Measurements from ENCODE around the gene EFHC1.

DNA sequence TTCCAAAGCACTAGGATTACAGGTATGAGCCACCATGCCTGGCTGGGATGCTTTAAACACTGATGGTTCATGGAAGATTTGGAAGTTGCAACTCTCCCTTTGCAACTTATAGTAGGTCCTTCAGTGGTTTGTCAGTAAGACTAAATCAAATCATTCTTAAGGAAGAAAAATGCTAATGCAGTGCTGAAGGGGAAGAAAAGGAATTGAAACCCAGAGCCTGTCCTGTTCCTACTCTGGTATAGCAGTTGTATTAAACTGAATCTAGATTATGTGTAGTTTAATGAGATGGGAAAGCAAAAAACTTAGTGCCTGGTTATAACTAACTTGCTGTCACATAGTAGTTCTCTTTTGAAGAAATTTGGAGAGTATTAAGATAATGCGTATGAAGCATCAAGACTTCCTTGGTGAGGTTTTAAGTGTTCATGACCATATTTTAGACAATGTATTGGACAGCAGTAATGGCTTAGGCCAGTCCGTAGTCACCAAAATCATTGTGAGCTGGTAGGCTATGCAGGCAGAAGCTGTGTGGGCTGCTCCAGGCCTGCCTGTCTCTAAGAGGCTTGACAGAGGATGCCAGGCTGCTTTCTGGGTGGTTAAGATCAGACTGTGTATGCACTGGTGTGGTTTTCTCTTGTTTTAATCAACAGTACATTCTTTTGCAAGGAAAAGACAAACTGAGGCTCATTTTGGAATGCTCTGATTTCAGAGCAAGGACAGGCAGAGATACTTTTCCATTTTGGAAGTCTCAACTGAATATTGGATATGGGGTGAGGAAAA lies 44.2 kb upstream of the EFHC1 start:
- no peak for TF ChIP-seq ZFX (IDR thresholded peaks at IDR 0.05)
- TF ChIP-seq CTCF (IDR thresholded peaks at IDR 0.05 in 2 of 3, conservative IDR thresholded peaks at IDR 0.05 in 1 of 3; ENCODE audit: borderline replicate concordance in 1 of 3, insufficient read depth in 1 of 3, low read depth in 2 of 3, low read length in 2 of 3): no peak
- TF ChIP-seq POLR2A (IDR thresholded peaks at IDR 0.05; ENCODE audit: borderline replicate concordance, extremely low read depth, insufficient read depth, insufficient read length): no peak
- TF ChIP-seq ELF1 (IDR thresholded peaks at IDR 0.05; ENCODE audit: borderline replicate concordance, low read depth): no peak
- TF ChIP-seq POLR2AphosphoS5 (IDR thresholded peaks at IDR 0.05; ENCODE audit: low read depth, low read length): no peak
- TF ChIP-seq SP1 (IDR thresholded peaks at IDR 0.05; ENCODE audit: low read depth): no peak
- no peak for TF ChIP-seq YY1 (IDR thresholded peaks at IDR 0.05; ENCODE audit: extremely low read depth, insufficient replicate concordance, low read depth, low read length)
- TF ChIP-seq CEBPB (IDR thresholded peaks at IDR 0.05; ENCODE audit: low read depth): no peak
- no peak for TF ChIP-seq RAD21 (IDR thresholded peaks at IDR 0.05; ENCODE audit: low read depth)
- TF ChIP-seq CBX3 (IDR thresholded peaks at IDR 0.05; ENCODE audit: low read depth): no peak
- TF ChIP-seq, protein P1, sequence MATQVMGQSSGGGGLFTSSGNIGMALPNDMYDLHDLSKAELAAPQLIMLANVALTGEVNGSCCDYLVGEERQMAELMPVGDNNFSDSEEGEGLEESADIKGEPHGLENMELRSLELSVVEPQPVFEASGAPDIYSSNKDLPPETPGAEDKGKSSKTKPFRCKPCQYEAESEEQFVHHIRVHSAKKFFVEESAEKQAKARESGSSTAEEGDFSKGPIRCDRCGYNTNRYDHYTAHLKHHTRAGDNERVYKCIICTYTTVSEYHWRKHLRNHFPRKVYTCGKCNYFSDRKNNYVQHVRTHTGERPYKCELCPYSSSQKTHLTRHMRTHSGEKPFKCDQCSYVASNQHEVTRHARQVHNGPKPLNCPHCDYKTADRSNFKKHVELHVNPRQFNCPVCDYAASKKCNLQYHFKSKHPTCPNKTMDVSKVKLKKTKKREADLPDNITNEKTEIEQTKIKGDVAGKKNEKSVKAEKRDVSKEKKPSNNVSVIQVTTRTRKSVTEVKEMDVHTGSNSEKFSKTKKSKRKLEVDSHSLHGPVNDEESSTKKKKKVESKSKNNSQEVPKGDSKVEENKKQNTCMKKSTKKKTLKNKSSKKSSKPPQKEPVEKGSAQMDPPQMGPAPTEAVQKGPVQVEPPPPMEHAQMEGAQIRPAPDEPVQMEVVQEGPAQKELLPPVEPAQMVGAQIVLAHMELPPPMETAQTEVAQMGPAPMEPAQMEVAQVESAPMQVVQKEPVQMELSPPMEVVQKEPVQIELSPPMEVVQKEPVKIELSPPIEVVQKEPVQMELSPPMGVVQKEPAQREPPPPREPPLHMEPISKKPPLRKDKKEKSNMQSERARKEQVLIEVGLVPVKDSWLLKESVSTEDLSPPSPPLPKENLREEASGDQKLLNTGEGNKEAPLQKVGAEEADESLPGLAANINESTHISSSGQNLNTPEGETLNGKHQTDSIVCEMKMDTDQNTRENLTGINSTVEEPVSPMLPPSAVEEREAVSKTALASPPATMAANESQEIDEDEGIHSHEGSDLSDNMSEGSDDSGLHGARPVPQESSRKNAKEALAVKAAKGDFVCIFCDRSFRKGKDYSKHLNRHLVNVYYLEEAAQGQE (IDR thresholded peaks at IDR 0.05; ENCODE audit: low read depth): no peak
- TF ChIP-seq, protein P2, sequence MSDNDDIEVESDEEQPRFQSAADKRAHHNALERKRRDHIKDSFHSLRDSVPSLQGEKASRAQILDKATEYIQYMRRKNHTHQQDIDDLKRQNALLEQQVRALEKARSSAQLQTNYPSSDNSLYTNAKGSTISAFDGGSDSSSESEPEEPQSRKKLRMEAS (IDR thresholded peaks at IDR 0.05): no peak

Data from HCT116 (cell line).